Measurements from ENCODE around the gene FAM229A. TPM values are rescaled to one million over a fixed set of nuclear protein-coding genes. Genes with fewer than 3 reads are reported as not detected.
A peak's percentile ranks its signal among the peaks of the same experiment; 100 is the strongest.

FAM229A gene
- polyA plus RNA-seq, 4 donors = 4.9 to 69.8 (median 28.0) TPM

- Histone ChIP-seq H3K4me1 (ENCODE audit: control insufficient read depth in 3 of 3, insufficient read depth in 2 of 3, low read depth in 1 of 3, low read length in 2 of 3) (peaks cover 0 to 37% (median 2%) of the 10 kb centered on the region in 3 donors), H3K4me3 (ENCODE audit: low read depth in 1 of 3, low read length in 3 of 3) (no peak overlapping the region), H3K9me3 (ENCODE audit: control insufficient read depth in 2 of 2, insufficient read depth in 1 of 2, low read depth in 1 of 2, low read length in 1 of 2) (no peaks in the 10 kb centered on the region), H3K27ac (ENCODE audit: low read depth in 1 of 3, low read length in 2 of 3) (peak overlapping the region in 1 of 3 donors; percentile 36), H3K27me3 (ENCODE audit: control insufficient read depth in 3 of 3, insufficient read depth in 3 of 3, low read length in 3 of 3) (no peaks in the 10 kb centered on the region), H3K36me3 (ENCODE audit: control insufficient read depth in 3 of 3, insufficient read depth in 2 of 3, low read depth in 1 of 3, low read length in 3 of 3) (peaks cover 16 to 58% (median 23%) of the 10 kb centered on the region in 3 donors)
- DNase-seq = no peak
- WGBS, 3 donors = 47 to 64% (median 53%) methylated on average over 3 of the region's 3 CpGs
- no peak for FAIRE-seq
These were observed 28.9 kb downstream of the FAM229A start for GRCh38 chr1:32333251-32333963.

- Histone ChIP-seq H3K9me3 (ENCODE audit: control insufficient read depth in 2 of 2, insufficient read depth in 1 of 2, low read depth in 1 of 2, low read length in 1 of 2) (no peaks in the 10 kb centered on the region), H3K27me3 (ENCODE audit: control insufficient read depth in 3 of 3, insufficient read depth in 3 of 3, low read length in 3 of 3) (no peaks in the 10 kb centered on the region), H3K27ac (ENCODE audit: low read depth in 1 of 3, low read length in 2 of 3) (peak overlapping the region in 2 of 3 donors; percentile 22 to 33), H3K4me1 (ENCODE audit: control insufficient read depth in 3 of 3, insufficient read depth in 2 of 3, low read depth in 1 of 3, low read length in 2 of 3) (peaks cover 0 to 28% (median 2%) of the 10 kb centered on the region in 3 donors), H3K4me3 (ENCODE audit: low read depth in 1 of 3, low read length in 3 of 3) (no peak overlapping the region), H3K36me3 (ENCODE audit: control insufficient read depth in 3 of 3, insufficient read depth in 2 of 3, low read depth in 1 of 3, low read length in 3 of 3) (peaks cover 16 to 65% (median 29%) of the 10 kb centered on the region in 3 donors)
- FAIRE-seq (no peak), DNase-seq (peak in 1 of 2 donors; percentile 65)
- WGBS, 3 donors = 38 to 70% (median 52%) methylated on average over 3 of the region's 3 CpGs
These were observed 29.8 kb downstream of the FAM229A start for GRCh38 chr1:32332290-32333079.

GRCh38 chr1:32331549-32331948 lies 30.7 kb downstream of the FAM229A start:
- 87 to 91% (median 89%) methylated on average over 12 of the region's 12 CpGs for WGBS, 3 donors
- Histone ChIP-seq H3K4me3 (ENCODE audit: low read depth in 1 of 3, low read length in 3 of 3) (no peak overlapping the region), H3K9me3 (ENCODE audit: control insufficient read depth in 2 of 2, insufficient read depth in 1 of 2, low read depth in 1 of 2, low read length in 1 of 2) (no peaks in the 10 kb centered on the region), H3K4me1 (ENCODE audit: control insufficient read depth in 3 of 3, insufficient read depth in 2 of 3, low read depth in 1 of 3, low read length in 2 of 3) (peaks cover 0 to 23% (median 2%) of the 10 kb centered on the region in 3 donors), H3K36me3 (ENCODE audit: control insufficient read depth in 3 of 3, insufficient read depth in 2 of 3, low read depth in 1 of 3, low read length in 3 of 3) (peaks cover 19 to 74% (median 30%) of the 10 kb centered on the region in 3 donors), H3K27me3 (ENCODE audit: control insufficient read depth in 3 of 3, insufficient read depth in 3 of 3, low read length in 3 of 3) (no peaks in the 10 kb centered on the region), H3K27ac (ENCODE audit: low read depth in 1 of 3, low read length in 2 of 3) (no peak overlapping the region)
- FAIRE-seq (no peak), DNase-seq (no peak)

- DNase-seq (no peak), FAIRE-seq (no peak)
- peaks cover 19 to 80% (median 30%) of the 10 kb centered on the region in 3 donors for H3K36me3 ChIP-seq (ENCODE audit: control insufficient read depth in 3 of 3, insufficient read depth in 2 of 3, low read depth in 1 of 3, low read length in 3 of 3)
- no peaks in the 10 kb centered on the region for H3K27me3 ChIP-seq (ENCODE audit: control insufficient read depth in 3 of 3, insufficient read depth in 3 of 3, low read length in 3 of 3)
- no peak overlapping the region for H3K27ac ChIP-seq (ENCODE audit: low read depth in 1 of 3, low read length in 2 of 3)
- H3K9me3 ChIP-seq (ENCODE audit: control insufficient read depth in 2 of 2, insufficient read depth in 1 of 2, low read depth in 1 of 2, low read length in 1 of 2) = no peaks in the 10 kb centered on the region
- no peak overlapping the region for H3K4me3 ChIP-seq (ENCODE audit: low read depth in 1 of 3, low read length in 3 of 3)
- WGBS, 3 donors = 88 to 91% (median 89%) methylated on average over 12 of the region's 12 CpGs
- H3K4me1 ChIP-seq (ENCODE audit: control insufficient read depth in 3 of 3, insufficient read depth in 2 of 3, low read depth in 1 of 3, low read length in 2 of 3) = peaks cover 0 to 21% (median 0%) of the 10 kb centered on the region in 3 donors
These were observed 31.6 kb downstream of the FAM229A start for GRCh38 chr1:32330558-32331151.

- H3K27me3 ChIP-seq (ENCODE audit: control insufficient read depth in 3 of 3, insufficient read depth in 3 of 3, low read length in 3 of 3) = no peaks in the 10 kb centered on the region
- no peak overlapping the region for H3K4me3 ChIP-seq (ENCODE audit: low read depth in 1 of 3, low read length in 3 of 3)
- FAIRE-seq (no peak), DNase-seq (no peak)
- no peak overlapping the region for H3K27ac ChIP-seq (ENCODE audit: low read depth in 1 of 3, low read length in 2 of 3)
- peaks cover 0 to 21% (median 0%) of the 10 kb centered on the region in 3 donors for H3K4me1 ChIP-seq (ENCODE audit: control insufficient read depth in 3 of 3, insufficient read depth in 2 of 3, low read depth in 1 of 3, low read length in 2 of 3)
- H3K36me3 ChIP-seq (ENCODE audit: control insufficient read depth in 3 of 3, insufficient read depth in 2 of 3, low read depth in 1 of 3, low read length in 3 of 3) = peaks cover 19 to 81% (median 30%) of the 10 kb centered on the region in 3 donors
- no peaks in the 10 kb centered on the region for H3K9me3 ChIP-seq (ENCODE audit: control insufficient read depth in 2 of 2, insufficient read depth in 1 of 2, low read depth in 1 of 2, low read length in 1 of 2)
- 85 to 94% (median 89%) methylated on average over 4 of the region's 4 CpGs for WGBS, 3 donors
These were observed 32.3 kb downstream of the FAM229A start for GRCh38 chr1:32329931-32330466.

- 95 to 98% (median 96%) methylated on average over 11 of the region's 11 CpGs for WGBS, 3 donors
- DNase-seq (no peak), FAIRE-seq (no peak)
- no peak overlapping the region for H3K4me3 ChIP-seq (ENCODE audit: low read depth in 1 of 3, low read length in 3 of 3)
- no peaks in the 10 kb centered on the region for H3K27me3 ChIP-seq (ENCODE audit: control insufficient read depth in 3 of 3, insufficient read depth in 3 of 3, low read length in 3 of 3)
- peaks cover 16 to 72% (median 29%) of the 10 kb centered on the region in 3 donors for H3K36me3 ChIP-seq (ENCODE audit: control insufficient read depth in 3 of 3, insufficient read depth in 2 of 3, low read depth in 1 of 3, low read length in 3 of 3)
- no peak overlapping the region for H3K27ac ChIP-seq (ENCODE audit: low read depth in 1 of 3, low read length in 2 of 3)
- H3K9me3 ChIP-seq (ENCODE audit: control insufficient read depth in 2 of 2, insufficient read depth in 1 of 2, low read depth in 1 of 2, low read length in 1 of 2) = no peaks in the 10 kb centered on the region
- H3K4me1 ChIP-seq (ENCODE audit: control insufficient read depth in 3 of 3, insufficient read depth in 2 of 3, low read depth in 1 of 3, low read length in 2 of 3) = peaks cover 0 to 19% (median 0%) of the 10 kb centered on the region in 3 donors
These were observed 35.1 kb downstream of the FAM229A start for GRCh38 chr1:32327204-32327603.

- H3K27ac ChIP-seq (ENCODE audit: low read depth in 1 of 3, low read length in 2 of 3) = peak overlapping the region; percentile 76 to 88 (median 76)
- no peaks in the 10 kb centered on the region for H3K27me3 ChIP-seq (ENCODE audit: control insufficient read depth in 3 of 3, insufficient read depth in 3 of 3, low read length in 3 of 3)
- H3K9me3 ChIP-seq (ENCODE audit: control insufficient read depth in 2 of 2, insufficient read depth in 1 of 2, low read depth in 1 of 2, low read length in 1 of 2) = no peaks in the 10 kb centered on the region
- H3K36me3 ChIP-seq (ENCODE audit: control insufficient read depth in 3 of 3, insufficient read depth in 2 of 3, low read depth in 1 of 3, low read length in 3 of 3) = peaks cover 5 to 50% (median 8%) of the 10 kb centered on the region in 3 donors
- FAIRE-seq (no peak), DNase-seq (peak; percentile 92 to 97)
- H3K4me1 ChIP-seq (ENCODE audit: control insufficient read depth in 3 of 3, insufficient read depth in 2 of 3, low read depth in 1 of 3, low read length in 2 of 3) = peaks cover 3 to 26% (median 7%) of the 10 kb centered on the region in 3 donors
- WGBS, 3 donors = 7 to 16% (median 10%) methylated on average over 5 of the region's 5 CpGs
- no peak overlapping the region for H3K4me3 ChIP-seq (ENCODE audit: low read depth in 1 of 3, low read length in 3 of 3)
These were observed 40.5 kb downstream of the FAM229A start for GRCh38 chr1:32321712-32322291.
